IMR-90 (cell line): ENCODE data around the gene SLC39A11. TPM values are rescaled to one million over a fixed set of nuclear protein-coding genes. Genes with fewer than 3 reads are reported as not detected.

Source experiments
- ATAC-seq: fragments of 200-7000 bp; cut with Tn5 transposase; 2 replicates; pipeline ENCODE4 v1.9.1; 2020; ENCODE audit warnings: low read depth, mild to moderate bottlenecking, moderate library complexity
- BruUV-seq: library from RNA; stranded (reverse); fragments of 400-500 nt; replicated peaks from 2 replicates; lab custom pipeline; 2021; lab: Mats Ljungman, UMichigan
- CTCF ChIA-PET: fragments of 300-600 bp; formaldehyde crosslinking; extraction: SDS; loops from one replicate; lab custom pipeline; 2021; ENCODE audit warnings: antibody characterized with exemption; lab: Yijun Ruan, JAX
- POLR2A ChIA-PET: fragments of 300-600 bp; sonication (Branson Sonifier 250); formaldehyde crosslinking; loops from one replicate; lab custom pipeline; 2022; ENCODE audit warnings: antibody characterized with exemption; ENCODE audit not compliant: unreplicated experiment; lab: Charles Lee
- DNase-seq: peaks from one replicate; pipeline ENCODE4 v3.0.0; 2013
- H2AFZ ChIP-seq: replicated peaks from 2 replicates; pipeline ENCODE3; 2013; ENCODE audit warnings: low read length, mild to moderate bottlenecking; ENCODE audit not compliant: poor library complexity
- H2AK5ac ChIP-seq: 2 replicates; pipeline ENCODE4 v1.6.1; 2013; ENCODE audit warnings: low read depth, low read length, inconsistent platforms
- H2AK9ac ChIP-seq: replicated peaks from 2 replicates; pipeline ENCODE3; 2013; ENCODE audit warnings: mild to moderate bottlenecking, low read depth, low read length, moderate library complexity; ENCODE audit not compliant: poor library complexity
- H2BK120ac ChIP-seq: 2 replicates; pipeline ENCODE4 v1.6.1; 2013; ENCODE audit warnings: low read depth, low read length, inconsistent platforms
- H2BK15ac ChIP-seq: 3 replicates; pipeline ENCODE4 v1.6.1; 2013; ENCODE audit warnings: low read depth, low read length, inconsistent platforms
- H2BK20ac ChIP-seq: 2 replicates; pipeline ENCODE4 v1.6.1; 2013; ENCODE audit warnings: low read depth, mild to moderate bottlenecking, inconsistent platforms, low read length, moderate library complexity
- H2BK5ac ChIP-seq: 2 replicates; pipeline ENCODE4 v1.6.1; 2013; ENCODE audit warnings: mild to moderate bottlenecking, low read depth, low read length, inconsistent platforms; ENCODE audit not compliant: poor library complexity, severe bottlenecking
- H3K14ac ChIP-seq: replicated peaks from 2 replicates; pipeline ENCODE4 v1.6.1; 2013; ENCODE audit warnings: low read depth, low read length, inconsistent platforms
- H3K18ac ChIP-seq: 2 replicates; pipeline ENCODE4 v1.6.1; 2013; ENCODE audit warnings: low read depth, low read length, control low read depth
- H3K23ac ChIP-seq: 2 replicates; pipeline ENCODE4 v1.6.1; 2013; ENCODE audit warnings: low read depth, low read length, inconsistent platforms
- H3K27ac ChIP-seq: 2 replicates; pipeline ENCODE4 v1.5.1; 2013; ENCODE audit warnings: mild to moderate bottlenecking, control low read depth, low read length; ENCODE audit not compliant: insufficient read depth
- H3K27me3 ChIP-seq: 2 replicates; pipeline ENCODE4 v1.6.1; 2013; ENCODE audit warnings: low read length; ENCODE audit not compliant: control insufficient read depth, insufficient read depth
- H3K36me3 ChIP-seq: 2 replicates; pipeline ENCODE4 v1.6.1; 2013; ENCODE audit warnings: low read length, mixed read lengths; ENCODE audit not compliant: control insufficient read depth, insufficient read depth
- H3K4ac ChIP-seq: 2 replicates; pipeline ENCODE4 v1.6.1; 2013; ENCODE audit warnings: low read depth, low read length, inconsistent platforms
- H3K4me1 ChIP-seq: 2 replicates; pipeline ENCODE4 v1.6.1; 2013; ENCODE audit warnings: low read length, mixed read lengths; ENCODE audit not compliant: control insufficient read depth, insufficient read depth
- H3K4me2 ChIP-seq: 2 replicates; pipeline ENCODE4 v1.6.1; 2013; ENCODE audit warnings: low read depth, mild to moderate bottlenecking, control low read depth, low read length, moderate library complexity
- H3K4me3 ChIP-seq: 2 replicates; pipeline ENCODE4 v1.5.1; 2013; ENCODE audit warnings: low read depth, mild to moderate bottlenecking, control low read depth, low read length, moderate library complexity; ENCODE audit not compliant: insufficient read depth
- H3K56ac ChIP-seq: 2 replicates; pipeline ENCODE4 v1.6.1; 2013; ENCODE audit warnings: low read length, inconsistent platforms; ENCODE audit not compliant: insufficient read depth; ENCODE audit errors: extremely low read depth
- H3K79me1 ChIP-seq, 2 experiments: 2 replicates each; pipeline ENCODE4 v1.6.1; 2013; ENCODE audit warnings: low read length in 2 of 2, inconsistent platforms in 1 of 2, low read depth in 1 of 2
- H3K9ac ChIP-seq: 2 replicates; pipeline ENCODE4 v1.6.1; 2013; ENCODE audit warnings: low read depth, low read length, control low read depth
- H3K9me1 ChIP-seq: 2 replicates; pipeline ENCODE4 v1.6.1; 2013; ENCODE audit warnings: low read length, inconsistent platforms; ENCODE audit not compliant: insufficient read depth
- H3K9me3 ChIP-seq: 2 replicates; pipeline ENCODE4 v1.6.1; 2013; ENCODE audit warnings: low read length; ENCODE audit not compliant: control insufficient read depth, insufficient read depth
- H4K20me1 ChIP-seq: 2 replicates; pipeline ENCODE4 v1.6.1; 2013; ENCODE audit warnings: low read length, inconsistent platforms; ENCODE audit not compliant: insufficient read depth
- H4K5ac ChIP-seq: 2 replicates; pipeline ENCODE4 v1.6.1; 2013; ENCODE audit warnings: mild to moderate bottlenecking, low read depth, low read length, control low read depth
- H4K8ac ChIP-seq, 2 experiments: 2 replicates each; pipeline ENCODE4 v1.6.1; 2013; ENCODE audit warnings: low read depth in 2 of 2, low read length in 2 of 2, control low read depth in 1 of 2, inconsistent platforms in 1 of 2
- H4K91ac ChIP-seq: 2 replicates; pipeline ENCODE4 v1.6.1; 2013; ENCODE audit warnings: low read depth, low read length, inconsistent platforms; ENCODE audit not compliant: insufficient read depth
- BHLHE40 ChIP-seq: fragments of 150-350 bp; IDR thresholded peaks from 2 replicates; pipeline ENCODE4 v1.6.1; 2016; ENCODE audit warnings: mild to moderate bottlenecking, low read depth, low read length
- CEBPB ChIP-seq: IDR thresholded peaks from 2 replicates; pipeline ENCODE4 v1.6.1; 2012; ENCODE audit warnings: low read depth, low read length, improper control_type of control experiment
- CHD1 ChIP-seq: IDR thresholded peaks from 2 replicates; pipeline ENCODE4 v1.6.1; 2012; ENCODE audit warnings: low read depth, low read length, improper control_type of control experiment
- FOS ChIP-seq: fragments of 150-350 bp; IDR thresholded peaks from 2 replicates; pipeline ENCODE4 v1.6.1; 2016; ENCODE audit warnings: low read depth, low read length
- MAFK ChIP-seq: IDR thresholded peaks from 2 replicates; pipeline ENCODE4 v1.6.1; 2012; ENCODE audit warnings: low read depth, low read length, improper control_type of control experiment
- MAZ ChIP-seq: IDR thresholded peaks from 2 replicates; pipeline ENCODE4 v1.6.1; 2012; ENCODE audit warnings: low read depth, mild to moderate bottlenecking, low read length, improper control_type of control experiment, moderate library complexity, borderline replicate concordance
- MXI1 ChIP-seq: IDR thresholded peaks from 2 replicates; pipeline ENCODE4 v1.6.1; 2012; ENCODE audit warnings: low read depth, mild to moderate bottlenecking, low read length, moderate library complexity, borderline replicate concordance
- NFE2L2 ChIP-seq: fragments of 150-350 bp; IDR thresholded peaks from 2 replicates; pipeline ENCODE4 v1.6.1; 2016; ENCODE audit warnings: low read depth, mild to moderate bottlenecking, low read length
- POLR2A ChIP-seq: IDR thresholded peaks from 2 replicates; pipeline ENCODE4 v1.6.1; 2012; ENCODE audit warnings: mild to moderate bottlenecking, low read depth, low read length
- RAD21 ChIP-seq: IDR thresholded peaks from 2 replicates; pipeline ENCODE4 v1.6.1; 2012; ENCODE audit warnings: low read length, improper control_type of control experiment
- RCOR1 ChIP-seq: IDR thresholded peaks from 2 replicates; pipeline ENCODE4 v1.6.1; 2012; ENCODE audit warnings: mild to moderate bottlenecking, low read length, improper control_type of control experiment; ENCODE audit not compliant: insufficient replicate concordance
- RFX5 ChIP-seq: IDR thresholded peaks from 2 replicates; pipeline ENCODE4 v1.8.0; 2012; ENCODE audit warnings: low read depth, mild to moderate bottlenecking, low read length, moderate library complexity
- SMC3 ChIP-seq: fragments of 150-350 bp; IDR thresholded peaks from 2 replicates; pipeline ENCODE4 v1.6.1; 2016; ENCODE audit warnings: low read depth, mild to moderate bottlenecking, antibody characterized with exemption, low read length, moderate library complexity
- WGBS, 2 experiments: methylation state at CpG; one replicate each; pipeline versions ENCODE4 v1.1.5 to v1.1.7; 2013; ENCODE audit warnings: missing lambda C conversion rate in 2 of 2; ENCODE audit not compliant: insufficient read length in 1 of 2; ENCODE audit errors: extremely low coverage in 2 of 2; 5-methylcytosine and 5-hydroxymethylcytosine counted together
- dilution Hi-C: fragments of 300-500 bp; cut with HindIII; formaldehyde crosslinking; loops from one replicate; pipeline ENCODE4 v1.14.3; 2018; ENCODE audit warnings: low sequenced_read_pairs; ENCODE audit not compliant: unreplicated experiment
- in situ Hi-C: fragments of 300-500 bp; cut with MboI; formaldehyde crosslinking; loops from 3 replicates; pipeline ENCODE4 v1.14.3; 2019; ENCODE audit warnings: low sequenced_read_pairs, inconsistent platforms, mixed read lengths
- intact Hi-C: fragments of 100-400 bp; cut with micrococcal nuclease; formaldehyde crosslinking; loops from 2 replicates; pipeline ENCODE4 v1.10.0; 2022
- polyA plus RNA-seq, 3 experiments: library from polyadenylated mRNA; depleted of rRNA; stranded (reverse); fragments of >200 nt; gene quantifications; 2 replicates each; pipeline ENCODE4 v1.2.3, GENCODE V29; 2012; ENCODE audit warnings: low replicate concordance in 1 of 3
- total RNA-seq: library from RNA; depleted of rRNA; stranded (reverse); fragments of >200 nt; gene quantifications from 2 replicates; pipeline ENCODE4 v1.2.3, GENCODE V29; 2012
- TF ChIP-seq, protein P1 (sequence below): fragments of 150-350 bp; IDR thresholded peaks from 2 replicates; pipeline ENCODE4 v1.6.1; 2017; ENCODE audit warnings: mild to moderate bottlenecking, antibody characterized with exemption, low read length, low read depth
- TF ChIP-seq, protein P2 (sequence below): fragments of 150-350 bp; IDR thresholded peaks from 2 replicates; pipeline ENCODE4 v1.6.1; 2016; ENCODE audit warnings: low read depth, mild to moderate bottlenecking, low read length, moderate library complexity, borderline replicate concordance

SLC39A11 gene
- total and polyA plus RNA-seq, 2 of the 4 experiments (the other 2 are of a cell fraction) = 8.8 to 14.3 TPM

DNA sequence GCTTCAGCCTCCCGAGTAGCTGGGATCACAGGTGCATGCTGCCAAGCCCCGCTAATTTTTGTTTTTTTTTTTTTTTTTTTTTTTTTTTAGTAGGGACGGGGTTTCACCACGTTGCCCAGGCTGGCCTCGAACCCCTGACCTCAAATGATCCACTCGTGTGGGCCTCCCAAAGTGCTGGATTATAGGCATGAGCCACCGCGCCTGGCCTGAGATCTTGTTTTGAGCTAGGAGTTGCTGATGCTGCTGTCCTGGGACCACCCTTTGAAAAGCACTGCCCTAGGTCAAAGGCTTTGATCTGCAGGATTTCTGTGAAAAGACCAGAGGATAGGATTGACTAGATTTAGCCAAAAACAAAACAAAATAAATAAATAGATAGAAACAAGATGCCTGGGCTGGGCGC, 798 bp upstream of the SLC39A11 start:
- Histone ChIP-seq H3K9me3 (no peaks in the 10 kb centered on the region), H4K91ac (no peak overlapping the region), H4K5ac (no peak overlapping the region), H3K14ac (no peak overlapping the region), H3K27me3 (0 out of 2 replicates have a peak, but pooled peaks cover 2% of the 10 kb centered on the region), H2BK15ac (no peak overlapping the region), H2AK5ac (no peak overlapping the region), H3K9me1 (no peaks in the 10 kb centered on the region), H3K23ac (no peak overlapping the region), H3K27ac (no peak overlapping the region), H2AK9ac (no peak overlapping the region), H2BK20ac (no peak overlapping the region), H2AFZ (no peak overlapping the region), H3K36me3 (peaks cover 3% of the 10 kb centered on the region; the same call in 1 of the 2 replicates), H3K56ac (no peak overlapping the region), H2BK5ac (no peak overlapping the region), H3K4me3 (no peak overlapping the region), H3K4me2 (no peak overlapping the region), H3K4ac (no peak overlapping the region), H4K8ac (no peak overlapping the region; a peak in 1 of 4 replicates), H3K18ac (no peak overlapping the region), H3K9ac (no peak overlapping the region), H3K4me1 (peaks cover 3% of the 10 kb centered on the region), H3K79me1 (peaks cover 10 to 11% of the 10 kb centered on the region in 2 experiments), H2BK120ac (no peak overlapping the region), H4K20me1 (no peaks in the 10 kb centered on the region; the same call in 1 of the 2 replicates)
- no peak for ATAC-seq
- BruUV-seq = no TSS peak
- POLR2A ChIA-PET = no interaction called here
- CTCF ChIA-PET = no interaction called here
- no CpG with 5 or more reads among the region's 9 CpGs for WGBS, 2 experiments
- in situ Hi-C loops (no loop called here), intact Hi-C loops (loop anchor here (5.0 kb wide), 1 partner anchor 366 kb away; no protein-coding TSS in a partner anchor), dilution Hi-C loops (no loop called here)
- no peak for TF ChIP-seq SMC3
- no peak for TF ChIP-seq CEBPB
- no peak for TF ChIP-seq MAZ
- no peak for TF ChIP-seq RAD21
- no peak for TF ChIP-seq RFX5
- no peak for TF ChIP-seq CHD1
- TF ChIP-seq BHLHE40 = no peak
- TF ChIP-seq, protein P1, sequence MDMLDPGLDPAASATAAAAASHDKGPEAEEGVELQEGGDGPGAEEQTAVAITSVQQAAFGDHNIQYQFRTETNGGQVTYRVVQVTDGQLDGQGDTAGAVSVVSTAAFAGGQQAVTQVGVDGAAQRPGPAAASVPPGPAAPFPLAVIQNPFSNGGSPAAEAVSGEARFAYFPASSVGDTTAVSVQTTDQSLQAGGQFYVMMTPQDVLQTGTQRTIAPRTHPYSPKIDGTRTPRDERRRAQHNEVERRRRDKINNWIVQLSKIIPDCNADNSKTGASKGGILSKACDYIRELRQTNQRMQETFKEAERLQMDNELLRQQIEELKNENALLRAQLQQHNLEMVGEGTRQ = no peak
- no peak for TF ChIP-seq NFE2L2
- no peak for TF ChIP-seq POLR2A
- TF ChIP-seq RCOR1 = no peak
- TF ChIP-seq, protein P2, sequence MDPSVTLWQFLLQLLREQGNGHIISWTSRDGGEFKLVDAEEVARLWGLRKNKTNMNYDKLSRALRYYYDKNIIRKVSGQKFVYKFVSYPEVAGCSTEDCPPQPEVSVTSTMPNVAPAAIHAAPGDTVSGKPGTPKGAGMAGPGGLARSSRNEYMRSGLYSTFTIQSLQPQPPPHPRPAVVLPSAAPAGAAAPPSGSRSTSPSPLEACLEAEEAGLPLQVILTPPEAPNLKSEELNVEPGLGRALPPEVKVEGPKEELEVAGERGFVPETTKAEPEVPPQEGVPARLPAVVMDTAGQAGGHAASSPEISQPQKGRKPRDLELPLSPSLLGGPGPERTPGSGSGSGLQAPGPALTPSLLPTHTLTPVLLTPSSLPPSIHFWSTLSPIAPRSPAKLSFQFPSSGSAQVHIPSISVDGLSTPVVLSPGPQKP = no peak
- no peak for TF ChIP-seq MXI1
- no peak for TF ChIP-seq MAFK
- no peak for TF ChIP-seq FOS
- no peak for DNase-seq
